GM13976 (cell line): Measurements from ENCODE around the gene NDOR1.

ENCODE experiments used
- DNase-seq: peaks from one replicate; pipeline ENCODE4 v3.0.0; 2012; ENCODE audit warnings: low spot score
- CTCF ChIP-seq: IDR thresholded peaks from 2 replicates; pipeline ENCODE4 v1.5.1; 2012; ENCODE audit warnings: borderline replicate concordance, mild to moderate bottlenecking; ENCODE audit not compliant: insufficient read depth; ENCODE audit errors: extremely low read depth, missing control alignments, control extremely low read depth
- in situ Hi-C: fragments of 300-500 bp; cut with MboI; formaldehyde crosslinking; loops from one replicate; pipeline ENCODE4 v1.12.0; 2022; ENCODE audit warnings: low sequenced_read_pairs, mixed read lengths, inconsistent platforms; ENCODE audit not compliant: unreplicated experiment

Gene NDOR1

GRCh38 chr9:137160054-137160425 lies 45.5 kb upstream of the NDOR1 start:
- no peak for DNase-seq
- in situ Hi-C loops: no loop called here
- TF ChIP-seq CTCF: no peak

- TF ChIP-seq CTCF: no peak
- DNase-seq: no peak
- in situ Hi-C loops: no loop called here
These were observed 44.6 kb upstream of the NDOR1 start for GRCh38 chr9:137160716-137161557.

- DNase-seq: no peak
- in situ Hi-C loops: no loop called here
These were observed 43.7 kb upstream of the NDOR1 start for GRCh38 chr9:137161558-137162486.

GRCh38 chr9:137162505-137163364 lies 42.8 kb upstream of the NDOR1 start:
- in situ Hi-C loops: no loop called here
- TF ChIP-seq CTCF: no peak
- DNase-seq: no peak

More at GRCh38 chr9:137161558-137162486, 43.7 kb upstream of the NDOR1 start:
- TF ChIP-seq CTCF: no peak

- TF ChIP-seq CTCF: no peak
- in situ Hi-C loops: no loop called here
These were observed 42.2 kb upstream of the NDOR1 start for GRCh38 chr9:137163365-137163715.

GRCh38 chr9:137163805-137164204 lies 41.7 kb upstream of the NDOR1 start:
- DNase-seq: no peak
- in situ Hi-C loops: no loop called here
- TF ChIP-seq CTCF: no peak

More at GRCh38 chr9:137163365-137163715, 42.2 kb upstream of the NDOR1 start:
- no peak for DNase-seq
